HuH-7 (cell line): Measurements from ENCODE around the gene METAP1D.
"Not testable (repeated sequence)": the region's sequence is repeated elsewhere in the genome, so short reads cannot be mapped to it uniquely, and the experiment has no call there.

Experiments used
- DNase-seq: peaks from one replicate; pipeline ENCODE4 v3.0.0; 2011; ENCODE audit warnings: low spot score

The METAP1D gene

DNA sequence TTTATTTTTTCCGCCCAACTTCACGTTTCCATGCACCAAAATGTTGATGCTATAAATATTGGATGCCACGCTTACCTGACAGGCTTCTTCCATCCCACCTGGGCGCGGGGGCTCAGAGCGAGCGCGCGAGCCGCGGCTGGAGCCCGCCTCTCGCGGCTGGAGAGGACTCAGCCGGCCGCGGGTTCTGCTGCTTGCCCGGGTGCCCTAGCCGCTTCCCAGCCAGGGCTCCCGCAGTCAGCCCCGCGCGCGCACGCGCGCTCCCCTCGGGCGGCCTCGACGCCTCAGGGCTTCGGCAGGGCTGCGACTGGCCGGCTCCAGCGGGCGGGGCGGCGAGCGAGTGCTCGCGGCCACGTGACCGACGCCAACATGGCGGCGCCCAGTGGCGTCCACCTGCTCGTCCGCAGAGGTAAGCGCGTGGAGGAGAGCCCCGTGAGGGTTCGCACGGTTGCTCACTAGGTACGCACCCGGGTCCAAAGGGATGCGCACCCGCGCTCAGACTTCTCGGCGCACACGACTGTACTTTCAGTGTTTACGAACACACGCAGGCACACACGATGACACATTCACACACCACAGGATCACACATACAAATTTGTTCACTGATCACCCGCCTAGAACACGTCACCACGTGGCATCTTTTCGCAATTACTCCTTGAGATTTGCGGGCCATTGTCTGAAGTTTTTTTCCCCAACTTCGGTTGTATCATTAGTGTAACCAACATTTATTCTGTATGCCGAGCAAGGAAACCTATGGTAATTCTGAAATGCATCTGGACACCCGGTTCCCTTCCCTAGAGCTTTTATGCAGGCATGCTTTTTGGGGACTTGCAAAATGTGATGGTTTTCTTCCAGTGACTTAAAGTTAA, at the start of gene METAP1D:
Gene METAP1D (plus strand): TSS at position 350 of the 866 bp plus-strand sequence. CDS start 17 bp downstream, at position 367.
- DNase-seq, result peak; percentile 96

DNA sequence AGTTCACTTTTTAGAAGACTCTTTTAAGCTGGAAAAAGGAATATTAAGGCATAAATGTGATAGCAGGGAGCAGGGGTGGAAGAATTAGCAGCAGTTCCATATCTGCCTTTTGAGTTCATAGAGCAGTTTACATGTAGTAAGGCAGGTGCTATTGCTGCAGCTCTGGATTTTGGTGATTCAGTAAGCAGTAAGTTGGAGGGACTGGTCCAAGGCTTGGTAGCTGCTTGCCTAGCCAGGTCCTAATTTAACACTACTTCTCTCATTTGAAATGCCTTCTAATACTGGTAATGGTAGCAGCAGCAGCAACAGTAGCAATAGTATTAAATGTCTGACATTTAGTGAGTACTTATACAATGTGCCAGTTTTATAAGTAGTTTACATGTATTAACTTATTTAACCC, 47.5 kb upstream of the METAP1D start:
- DNase-seq, result no peak

DNA sequence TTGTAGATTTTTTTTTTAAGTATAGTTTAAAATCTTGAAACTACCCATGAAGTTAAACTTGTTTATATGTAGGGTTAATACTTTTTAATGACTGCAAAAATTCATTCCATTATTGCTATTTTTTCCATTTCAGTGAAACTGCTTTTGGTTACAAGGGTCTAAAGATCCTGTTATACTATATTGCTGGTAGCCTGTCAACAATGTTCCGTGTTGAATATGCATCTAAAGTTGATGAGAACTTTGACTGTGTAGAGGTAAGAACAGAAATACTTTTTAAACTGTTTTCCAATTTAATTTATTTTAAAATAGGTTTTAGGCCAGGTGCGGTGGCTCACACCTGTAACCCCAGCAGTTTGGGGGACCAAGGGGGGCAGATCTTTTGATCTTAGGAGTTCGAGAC, 47.0 kb upstream of the METAP1D start:
- DNase-seq, result no peak

DNA sequence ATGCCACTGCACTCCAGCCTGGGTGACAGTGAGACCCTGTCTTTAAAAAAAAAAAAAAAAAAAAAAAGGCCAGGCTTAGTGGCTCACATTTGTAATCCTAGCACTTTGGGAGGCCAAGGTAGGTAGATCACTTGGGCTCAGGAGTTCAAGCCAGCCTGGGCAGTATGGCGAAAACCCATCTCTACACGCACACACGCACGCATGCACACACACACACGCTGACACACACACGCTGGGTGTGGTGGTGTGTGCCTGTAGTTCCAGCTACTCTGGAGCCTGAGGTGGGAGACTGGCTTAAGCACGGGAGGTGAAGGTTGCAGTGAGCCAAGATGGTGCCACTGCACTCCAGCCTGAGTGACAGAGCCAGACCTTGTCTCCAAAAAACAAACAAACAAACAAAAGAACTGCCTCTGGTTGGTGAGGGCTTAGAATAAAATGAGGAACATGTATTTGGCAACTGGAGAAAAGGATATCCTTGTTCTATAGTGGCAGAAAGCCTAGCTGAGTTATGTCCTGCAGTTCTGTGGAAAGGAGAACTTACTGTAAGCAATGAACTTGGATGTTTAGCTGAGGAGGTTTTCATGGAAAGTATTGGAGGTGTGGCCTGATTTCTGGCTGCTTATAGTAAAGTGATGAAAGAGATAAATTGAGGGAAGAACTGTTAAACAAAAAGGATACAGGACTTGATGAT, 43.5 kb upstream of the METAP1D start:
- no peak for DNase-seq

DNA sequence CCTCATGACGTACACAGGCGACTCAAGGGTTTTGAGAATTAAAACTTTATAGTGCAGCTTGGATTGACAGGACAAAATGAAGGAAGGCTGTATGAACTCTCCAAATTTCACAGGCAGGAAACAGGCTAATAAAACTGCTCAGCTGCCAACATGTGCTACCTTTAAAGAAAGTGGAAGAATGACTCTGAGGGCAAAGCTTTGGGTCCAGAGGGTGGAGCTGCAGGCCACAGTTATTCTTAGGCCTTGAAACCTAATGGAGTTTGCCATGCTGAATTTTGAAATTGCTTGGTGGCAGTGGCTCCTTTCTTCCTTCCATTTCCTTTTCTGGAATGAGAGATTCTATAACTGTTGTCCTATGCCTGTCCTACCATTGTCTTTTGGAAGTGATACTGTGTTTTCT, 42.7 kb upstream of the METAP1D start:
- peak; percentile 7 for DNase-seq

DNA sequence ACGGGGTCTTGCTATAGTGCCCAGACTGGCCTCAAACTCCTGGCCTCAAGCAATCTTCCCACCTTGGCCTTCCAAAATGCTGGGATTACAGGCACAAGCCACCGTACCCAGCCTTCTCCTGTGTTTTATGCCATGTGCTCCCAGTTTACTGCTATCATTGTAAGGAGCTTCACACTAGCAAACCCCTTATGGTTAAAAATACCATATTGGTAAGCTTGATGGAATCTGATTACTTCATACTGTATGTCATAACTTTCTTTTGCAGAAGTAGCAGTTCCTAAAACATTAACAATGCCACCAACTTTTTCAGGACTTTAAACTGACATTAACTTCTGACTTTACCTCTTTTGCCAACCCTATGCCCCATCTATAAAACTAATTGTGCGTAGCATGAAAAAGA, 41.3 kb upstream of the METAP1D start:
- DNase-seq, result no peak

DNA sequence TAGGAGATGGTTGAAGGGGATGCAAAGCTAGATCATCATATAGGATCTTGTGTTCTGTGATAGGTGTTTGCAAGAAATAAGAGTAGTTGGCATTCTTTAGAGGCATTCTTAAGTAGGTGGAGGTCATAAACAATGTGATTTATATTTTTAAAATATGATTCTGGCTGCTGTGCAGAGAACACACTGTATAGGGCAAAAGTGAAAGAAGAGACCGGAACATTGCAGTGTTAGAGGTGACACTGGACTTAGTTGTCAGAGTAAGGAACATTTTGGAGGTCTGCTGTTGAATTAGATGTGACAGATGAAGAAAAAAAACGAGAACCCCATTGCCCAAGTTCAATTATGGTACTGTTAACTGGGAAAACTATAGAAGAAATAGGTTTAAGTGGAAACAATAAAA, 39.8 kb upstream of the METAP1D start:
- no peak for DNase-seq

DNA sequence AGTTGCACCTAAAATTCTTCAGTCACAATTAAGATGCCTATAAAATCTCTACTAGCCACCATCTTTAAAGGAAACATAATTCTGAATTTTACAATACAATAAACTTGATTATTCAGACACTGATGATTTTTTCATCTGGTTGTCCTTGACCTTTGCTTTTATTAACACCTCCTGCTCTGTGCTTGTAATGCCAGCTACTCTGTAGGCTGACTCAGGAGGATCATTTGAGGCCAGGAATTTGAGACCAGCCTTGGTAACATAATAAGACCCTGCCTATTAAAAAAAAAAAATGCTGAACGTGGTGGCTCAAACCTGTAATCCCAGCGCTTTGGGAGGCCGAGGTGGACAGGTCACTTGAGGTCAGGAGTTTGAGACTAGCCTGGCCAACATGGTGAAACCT, 39.2 kb upstream of the METAP1D start:
- no peak for DNase-seq

DNA sequence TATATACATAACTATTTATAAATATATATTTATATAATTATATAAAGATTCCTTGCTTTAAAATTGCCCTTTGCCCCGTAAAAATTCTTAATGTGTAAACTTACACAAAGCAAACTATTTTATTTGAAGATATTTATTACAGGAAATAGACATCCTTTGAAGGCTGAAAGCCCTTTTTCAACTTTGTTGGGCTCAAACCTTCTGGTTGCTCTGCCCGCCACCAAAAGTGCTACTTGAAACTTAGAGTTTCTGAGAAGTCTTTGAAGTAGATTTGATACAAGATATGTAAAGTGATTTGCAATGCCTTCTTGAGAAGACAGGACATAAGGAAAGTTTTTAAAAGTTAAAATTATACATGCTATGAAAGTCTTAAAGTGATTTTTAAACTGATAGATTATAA, 36.6 kb upstream of the METAP1D start:
- DNase-seq, result no peak

DNA sequence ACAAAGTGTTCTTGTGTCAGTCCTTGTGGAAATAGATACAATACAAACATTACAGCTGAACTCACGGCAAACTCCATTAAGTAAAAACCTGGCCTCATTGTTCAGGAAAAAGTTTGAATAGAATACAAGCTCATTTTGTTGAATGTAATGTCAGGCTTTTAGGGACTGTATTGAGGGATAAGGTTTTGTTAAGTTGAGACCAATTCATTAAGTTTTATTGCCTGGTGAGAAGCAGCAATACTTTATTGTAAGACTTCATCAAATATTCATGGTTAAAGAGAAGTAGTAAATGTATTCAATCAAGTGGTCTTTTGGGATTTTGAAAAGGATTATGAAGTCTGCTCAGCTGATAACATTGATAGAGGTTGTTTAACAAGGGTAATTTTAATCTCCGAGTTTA, 35.4 kb upstream of the METAP1D start:
- no peak for DNase-seq

DNA sequence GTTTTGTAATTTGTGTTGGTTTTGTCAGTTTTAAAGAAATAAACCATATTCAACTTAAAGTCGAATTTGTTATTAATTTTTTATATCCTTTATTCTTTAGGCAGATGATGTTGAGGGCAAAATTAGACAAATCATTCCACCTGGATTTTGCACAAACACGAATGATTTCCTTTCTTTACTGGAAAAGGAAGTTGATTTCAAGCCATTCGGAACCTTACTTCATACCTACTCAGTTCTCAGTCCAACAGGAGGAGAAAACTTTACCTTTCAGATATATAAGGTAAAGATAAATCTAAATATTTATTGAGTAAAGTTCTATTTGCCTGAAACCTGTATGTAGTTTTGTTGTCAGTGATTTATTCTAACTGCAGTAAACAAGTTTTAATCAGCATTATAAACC, 34.5 kb upstream of the METAP1D start:
- no peak for DNase-seq

DNA sequence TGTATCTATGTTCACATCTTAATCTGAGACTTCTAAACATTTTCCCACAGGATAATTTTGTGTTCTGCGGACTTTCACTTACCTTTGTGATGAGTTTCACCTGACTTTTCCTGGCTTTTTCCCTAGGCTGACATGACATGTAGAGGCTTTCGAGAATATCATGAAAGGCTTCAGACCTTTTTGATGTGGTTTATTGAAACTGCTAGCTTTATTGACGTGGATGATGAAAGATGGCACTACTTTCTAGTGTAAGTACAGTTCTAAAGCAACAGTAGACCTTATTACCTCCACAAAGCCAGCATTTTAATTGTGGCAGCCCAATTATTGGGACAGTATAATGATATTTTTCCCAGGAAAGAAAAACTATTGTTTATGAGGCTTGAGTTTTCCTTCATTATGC, 34.1 kb upstream of the METAP1D start:
- no peak for DNase-seq

DNA sequence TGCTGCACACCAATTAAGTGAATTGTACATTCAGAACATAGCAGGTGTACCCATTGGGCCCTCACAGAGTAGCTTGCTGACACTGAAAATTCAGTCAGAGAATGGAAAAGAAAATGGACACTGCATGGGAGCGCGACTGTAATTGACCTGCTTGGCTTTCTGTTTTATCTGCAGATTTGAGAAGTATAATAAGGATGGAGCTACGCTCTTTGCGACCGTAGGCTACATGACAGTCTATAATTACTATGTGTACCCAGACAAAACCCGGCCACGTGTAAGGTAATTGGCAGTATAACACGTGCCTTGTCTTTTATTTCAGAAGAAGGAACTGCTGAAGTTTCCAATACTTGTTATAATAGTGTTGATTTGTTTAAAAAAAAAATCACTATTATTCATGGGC, 33.5 kb upstream of the METAP1D start:
- DNase-seq, result no peak

DNA sequence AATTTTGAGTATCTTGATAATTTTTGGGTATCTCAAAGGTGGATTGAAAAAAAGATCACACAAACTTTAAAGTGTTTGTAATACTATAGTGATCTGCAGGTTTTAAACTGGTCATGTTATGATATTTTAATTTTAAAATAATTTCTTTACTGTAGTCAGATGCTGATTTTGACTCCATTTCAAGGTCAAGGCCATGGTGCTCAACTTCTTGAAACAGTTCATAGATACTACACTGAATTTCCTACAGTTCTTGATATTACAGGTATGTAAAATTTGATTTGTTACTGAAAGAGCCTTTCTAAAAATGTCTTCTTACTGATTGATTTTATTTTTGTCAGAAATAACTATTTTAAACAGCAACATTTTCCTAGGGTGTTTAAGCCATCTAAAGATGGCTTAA, 33.1 kb upstream of the METAP1D start:
- DNase-seq, result no peak

DNA sequence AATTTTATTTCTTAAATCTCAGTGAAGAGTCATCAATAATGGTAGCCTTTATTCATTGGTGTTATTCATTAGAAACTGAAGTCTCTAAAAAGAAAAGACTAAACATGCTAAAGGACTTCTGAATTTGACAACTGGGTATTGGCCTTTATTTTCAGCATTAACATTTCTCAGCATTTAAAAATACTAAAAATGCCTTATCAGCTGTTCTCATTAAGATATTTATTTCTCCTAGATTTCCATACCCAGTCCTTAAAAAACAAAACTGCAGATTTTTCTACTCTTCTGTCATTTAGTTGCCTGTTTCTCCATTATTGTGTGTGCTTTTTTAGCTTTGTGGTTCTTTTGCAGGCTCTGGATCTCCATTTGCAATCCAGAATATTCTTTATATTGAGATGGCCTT, 31.2 kb upstream of the METAP1D start:
- no peak for DNase-seq

DNA sequence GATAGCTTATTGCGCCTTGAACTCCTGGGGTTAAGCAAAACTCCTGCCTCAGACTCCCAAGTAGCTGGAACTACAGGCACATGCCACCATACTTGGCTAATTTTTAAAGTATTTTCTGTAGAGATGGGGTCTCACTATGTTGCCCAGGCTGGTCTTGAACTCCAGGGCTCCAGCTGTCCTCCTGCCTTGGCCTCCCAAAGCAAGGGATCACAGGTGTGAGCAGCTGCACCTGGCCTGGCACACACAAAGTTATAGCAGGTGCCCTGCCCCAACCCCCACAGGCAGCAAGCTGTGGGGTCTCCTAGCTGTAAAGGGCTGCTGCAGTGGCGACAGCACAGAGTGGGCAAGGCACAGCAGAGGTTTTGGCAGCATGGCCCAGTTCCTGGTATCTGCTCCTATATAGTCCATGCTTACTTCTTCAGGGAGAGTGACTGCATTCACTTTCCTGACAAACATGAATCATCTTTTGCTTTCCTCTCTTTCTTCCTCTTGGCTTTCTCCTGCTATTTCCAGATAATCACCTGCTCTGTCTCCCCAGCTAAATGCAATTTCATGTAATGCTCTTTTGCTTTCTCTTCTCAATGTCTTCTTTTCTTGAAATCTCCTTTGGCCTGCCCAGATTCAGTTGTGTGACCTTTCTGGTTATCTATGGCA, 27.3 kb upstream of the METAP1D start:
- no peak for DNase-seq

DNA sequence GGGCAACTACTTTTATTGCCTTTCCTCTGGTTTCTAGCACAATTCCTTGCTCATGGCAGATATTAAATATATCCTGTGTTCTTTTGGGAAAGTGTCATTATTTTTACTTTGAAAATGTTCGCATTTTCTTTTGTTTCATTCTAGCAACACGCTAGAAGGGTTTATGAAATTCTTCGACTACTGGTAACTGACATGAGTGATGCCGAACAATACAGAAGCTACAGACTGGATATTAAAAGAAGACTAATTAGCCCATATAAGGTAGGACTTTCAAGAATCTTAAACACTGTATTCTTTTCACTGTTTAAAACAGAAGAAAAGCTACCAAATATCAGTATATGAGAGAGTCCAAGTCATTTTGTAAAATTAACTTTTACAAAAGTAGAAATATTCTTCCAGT, 20.6 kb upstream of the METAP1D start:
- DNase-seq, result no peak

DNA sequence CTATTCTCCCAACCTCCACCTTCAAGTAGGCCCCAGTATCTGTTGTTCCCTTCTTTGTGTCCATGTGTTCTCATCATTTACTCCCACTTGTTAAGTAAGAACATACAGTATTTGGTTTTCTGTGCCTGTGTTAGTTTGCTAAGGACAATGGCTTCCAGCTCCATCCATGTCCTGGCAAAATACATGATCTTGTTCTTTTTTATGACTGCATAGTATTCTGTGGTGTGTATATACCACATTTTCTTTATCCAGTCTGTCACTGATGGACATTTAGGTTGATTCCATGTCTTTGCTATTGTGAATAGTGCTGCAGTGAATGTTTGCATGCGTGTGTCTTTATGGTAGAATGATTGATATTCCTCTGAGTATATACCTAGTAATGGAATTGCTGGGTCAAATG, 15.8 kb upstream of the METAP1D start:
- not testable (repeated sequence) for DNase-seq

DNA sequence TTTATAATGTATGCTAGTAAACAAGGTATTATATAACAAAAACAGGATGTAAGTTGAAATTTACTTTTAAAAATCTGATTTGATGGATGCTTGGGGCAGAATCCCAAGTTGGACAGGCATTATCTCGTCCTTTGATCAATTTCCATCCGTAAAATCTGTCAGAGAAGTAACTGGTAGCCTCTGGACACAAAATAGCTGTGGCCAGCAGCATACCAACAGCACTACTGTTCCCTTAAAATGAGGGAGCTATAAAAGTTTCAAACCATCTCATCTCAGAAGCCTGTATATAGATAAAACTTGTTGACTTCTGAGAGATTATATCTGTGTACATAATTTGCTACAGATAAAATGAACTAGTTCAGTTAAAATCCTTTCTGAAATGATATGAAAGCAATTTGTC, 14.7 kb upstream of the METAP1D start:
- no peak for DNase-seq

DNA sequence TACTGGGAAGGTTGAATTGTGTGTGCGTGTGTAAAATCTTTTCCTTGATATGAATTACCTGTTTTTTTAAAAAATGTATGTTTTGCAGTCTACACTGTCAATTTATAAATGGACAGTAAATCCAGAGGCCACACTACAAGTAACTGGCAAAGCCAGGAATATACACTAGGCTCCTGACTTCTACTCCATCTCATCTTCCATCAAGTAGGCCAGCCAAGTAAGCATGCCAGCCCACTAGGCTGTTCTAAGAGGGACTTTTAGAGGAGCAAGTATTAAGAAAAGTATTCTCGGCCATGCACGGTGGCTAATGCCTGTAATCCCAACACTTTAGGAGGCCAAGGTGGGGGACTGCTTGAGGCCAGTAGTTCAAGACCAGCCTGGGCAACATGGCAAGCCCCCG, 13.0 kb upstream of the METAP1D start:
- DNase-seq, result no peak

DNA sequence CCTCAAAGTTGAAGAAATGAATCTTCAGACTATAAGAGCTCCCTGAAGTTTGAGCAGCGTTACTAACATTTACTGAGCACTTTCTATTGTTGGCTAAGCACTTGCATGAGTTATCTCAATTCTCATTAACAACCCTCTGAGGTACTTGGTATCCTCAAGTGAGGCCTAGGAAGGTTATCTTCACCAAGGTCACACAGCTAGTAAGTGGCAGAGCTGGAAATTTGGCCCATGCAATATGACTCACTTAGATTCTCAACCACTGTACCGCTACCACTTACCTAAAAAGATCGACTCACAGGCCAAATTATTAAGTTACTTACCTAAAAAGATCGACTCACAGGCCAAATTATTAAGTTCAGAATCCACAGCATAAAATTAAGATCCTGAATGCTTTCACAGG, 8.7 kb upstream of the METAP1D start:
- no peak for DNase-seq

DNA sequence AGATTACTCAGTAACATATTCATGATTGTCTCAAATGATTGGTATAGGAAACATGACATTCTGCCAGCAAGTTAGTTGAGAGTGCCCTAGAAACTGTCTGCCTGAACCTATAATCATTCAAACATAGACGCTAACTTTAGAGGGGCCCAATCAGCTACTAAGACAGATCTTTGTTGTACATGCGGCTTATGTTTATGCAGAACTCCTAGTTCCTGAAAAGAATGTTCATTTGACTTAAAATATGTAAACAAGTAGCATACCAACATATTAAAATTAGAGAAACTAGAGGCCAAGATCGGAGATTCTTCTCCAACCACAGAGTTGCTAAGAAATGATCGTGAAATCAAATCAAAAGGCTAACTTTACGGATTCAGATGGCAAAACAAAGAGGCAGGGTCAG, 4.2 kb upstream of the METAP1D start:
- no peak for DNase-seq

DNA sequence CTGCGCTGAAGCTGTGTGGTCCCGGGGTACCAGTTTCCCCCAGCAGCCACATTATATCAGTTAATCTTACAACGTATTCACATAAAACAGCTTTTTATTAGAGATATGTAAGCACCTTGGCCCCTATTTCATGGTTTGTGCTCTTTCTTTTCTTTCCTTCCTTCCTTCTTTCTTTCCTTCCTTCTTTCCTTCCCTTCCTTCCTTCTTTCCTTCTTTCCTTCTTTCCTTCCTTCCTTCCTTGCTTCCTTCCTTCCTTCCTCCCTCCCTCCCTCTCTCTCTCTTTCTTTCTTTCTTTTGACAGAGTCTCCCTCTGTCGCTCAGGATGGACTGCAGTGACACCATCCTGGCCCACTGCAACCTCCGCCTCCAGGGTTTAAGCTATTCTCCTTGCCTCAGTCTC, 3.7 kb upstream of the METAP1D start:
- DNase-seq, result no peak
